Measurements from ENCODE around the gene EFEMP2.

Gene EFEMP2

GRCh38 chr11:65884716-65885092, 12.1 kb upstream of the EFEMP2 start:
- peak; percentile 84 for DNase-seq (ENCODE audit: low spot score)

GRCh38 chr11:65883786-65884715, 11.5 kb upstream of the EFEMP2 start:
- no peak for DNase-seq (ENCODE audit: low spot score)

DNA sequence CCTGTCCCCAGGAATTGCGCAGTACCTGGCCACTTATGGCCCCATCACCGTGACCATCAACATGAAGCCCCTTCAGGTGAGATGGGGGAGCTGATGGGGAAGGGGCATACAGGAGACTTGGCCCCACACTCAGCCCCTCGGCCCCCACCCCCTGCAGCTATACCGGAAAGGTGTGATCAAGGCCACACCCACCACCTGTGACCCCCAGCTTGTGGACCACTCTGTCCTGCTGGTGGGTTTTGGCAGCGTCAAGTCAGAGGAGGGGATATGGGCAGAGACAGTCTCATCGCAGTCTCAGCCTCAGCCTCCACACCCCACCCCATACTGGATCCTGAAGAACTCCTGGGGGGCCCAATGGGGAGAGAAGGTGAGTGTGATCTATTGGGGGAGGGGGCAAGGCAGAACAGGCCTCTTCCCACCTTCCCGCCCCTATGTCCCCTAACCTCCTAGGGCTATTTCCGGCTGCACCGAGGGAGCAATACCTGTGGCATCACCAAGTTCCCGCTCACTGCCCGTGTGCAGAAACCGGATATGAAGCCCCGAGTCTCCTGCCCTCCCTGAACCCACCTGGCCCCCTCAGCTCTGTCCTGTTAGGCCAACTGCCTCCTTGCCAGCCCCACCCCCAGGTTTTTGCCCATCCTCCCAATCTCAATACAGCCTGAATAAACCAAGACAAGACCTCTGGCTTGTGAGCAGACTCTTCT, 10.6 kb upstream of the EFEMP2 start:
- DNase-seq (ENCODE audit: low spot score) = no peak

DNA sequence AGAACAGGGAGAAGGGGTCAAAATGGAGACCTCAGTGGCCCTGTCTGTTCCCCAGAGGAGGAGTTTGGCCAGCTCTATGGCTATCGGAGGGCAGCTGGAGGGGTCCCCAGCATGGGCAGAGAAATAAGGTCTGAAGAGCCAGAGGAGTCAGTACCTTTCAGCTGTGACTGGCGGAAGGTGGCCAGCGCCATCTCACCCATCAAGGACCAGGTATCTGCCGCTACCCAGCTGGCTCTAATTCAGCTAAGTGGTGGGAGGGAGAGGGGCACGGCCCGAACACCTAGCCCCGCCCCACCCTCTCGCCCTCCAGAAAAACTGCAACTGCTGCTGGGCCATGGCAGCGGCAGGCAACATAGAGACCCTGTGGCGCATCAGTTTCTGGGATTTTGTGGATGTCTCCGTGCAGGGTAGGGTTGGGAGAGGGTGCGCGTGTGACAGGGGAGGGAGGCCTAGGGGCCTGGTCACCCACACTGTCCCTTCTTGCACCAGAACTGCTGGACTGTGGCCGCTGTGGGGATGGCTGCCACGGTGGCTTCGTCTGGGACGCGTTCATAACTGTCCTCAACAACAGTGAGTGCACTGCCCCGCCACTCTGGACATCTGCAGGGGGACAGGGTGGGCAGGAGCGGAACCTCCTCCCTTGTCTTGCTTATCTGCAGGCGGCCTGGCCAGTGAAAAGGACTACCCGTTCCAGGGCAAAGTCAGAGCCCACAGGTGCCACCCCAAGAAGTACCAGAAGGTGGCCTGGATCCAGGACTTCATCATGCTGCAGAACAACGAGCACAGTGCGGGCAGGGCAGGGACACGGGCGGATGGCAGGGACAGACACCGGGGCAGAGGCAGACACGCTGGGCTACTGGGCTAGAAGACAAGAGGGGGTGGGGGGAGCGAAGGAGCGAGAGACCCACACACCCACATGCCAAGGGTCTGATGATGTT, 9.8 kb upstream of the EFEMP2 start:
- no peak for DNase-seq (ENCODE audit: low spot score)

DNA sequence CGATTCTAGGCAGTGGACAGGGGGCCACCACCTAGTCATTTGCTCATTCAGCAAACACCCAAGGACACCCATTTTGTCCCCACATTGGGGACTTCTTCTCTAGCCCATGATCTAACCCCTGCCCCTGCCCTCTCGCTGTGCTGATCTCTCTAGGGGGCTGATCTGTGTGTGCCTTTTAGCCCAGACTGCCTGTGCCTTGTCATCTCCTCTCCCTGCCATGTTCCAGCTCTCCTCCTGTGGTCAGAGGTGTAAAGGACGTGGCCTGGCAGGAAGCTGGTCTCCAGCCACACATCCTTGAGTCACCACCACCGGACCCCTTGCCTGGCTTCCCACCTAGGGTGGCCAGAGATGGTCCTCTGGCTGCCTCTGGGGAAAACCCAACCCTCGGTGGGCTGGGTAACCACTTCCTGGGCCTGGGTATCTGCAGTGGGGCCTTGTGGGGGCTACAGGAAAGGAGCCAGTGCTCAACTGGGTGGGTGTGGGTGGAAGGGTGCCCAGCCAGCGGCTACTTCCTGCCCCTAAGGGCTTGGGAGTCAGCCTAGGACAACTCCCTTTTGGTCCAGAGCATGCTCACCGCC, 8.3 kb upstream of the EFEMP2 start:
- no peak for DNase-seq (ENCODE audit: low spot score)

DNA sequence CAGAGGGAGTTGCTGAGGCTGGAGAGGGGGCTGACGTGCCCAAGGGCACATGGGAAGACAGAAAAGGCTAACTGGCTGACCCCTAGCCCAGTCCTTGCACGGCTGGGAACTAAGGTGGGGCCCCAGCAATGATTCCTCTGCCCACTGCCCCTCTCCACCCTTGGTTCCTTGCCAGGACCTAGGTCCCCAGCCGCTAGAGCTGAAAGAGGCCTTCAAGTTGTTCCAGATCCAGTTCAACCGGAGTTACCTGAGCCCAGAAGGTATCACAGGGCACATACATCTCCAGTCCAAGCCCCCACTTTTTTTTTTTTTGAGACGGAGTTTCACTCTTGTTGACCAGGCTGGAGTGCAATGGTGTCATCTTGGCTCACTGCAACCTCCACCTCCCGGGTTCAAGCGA, 7.4 kb upstream of the EFEMP2 start:
- no peak for DNase-seq (ENCODE audit: low spot score)

GRCh38 chr11:65879617-65880016, 7.0 kb upstream of the EFEMP2 start, which contains the start of gene CTSW:
TSS of gene CTSW (plus strand) at chr11:65879837. CDS start at chr11:65879855, 18 bp downstream.
- no peak for DNase-seq (ENCODE audit: low spot score)

GRCh38 chr11:65873318-65874156, 937 bp upstream of the EFEMP2 start:
- DNase-seq (ENCODE audit: low spot score) = peak; percentile 92

GRCh38 chr11:65871811-65872548, 620 bp downstream of the EFEMP2 start:
- DNase-seq (ENCODE audit: low spot score) = no peak

DNA sequence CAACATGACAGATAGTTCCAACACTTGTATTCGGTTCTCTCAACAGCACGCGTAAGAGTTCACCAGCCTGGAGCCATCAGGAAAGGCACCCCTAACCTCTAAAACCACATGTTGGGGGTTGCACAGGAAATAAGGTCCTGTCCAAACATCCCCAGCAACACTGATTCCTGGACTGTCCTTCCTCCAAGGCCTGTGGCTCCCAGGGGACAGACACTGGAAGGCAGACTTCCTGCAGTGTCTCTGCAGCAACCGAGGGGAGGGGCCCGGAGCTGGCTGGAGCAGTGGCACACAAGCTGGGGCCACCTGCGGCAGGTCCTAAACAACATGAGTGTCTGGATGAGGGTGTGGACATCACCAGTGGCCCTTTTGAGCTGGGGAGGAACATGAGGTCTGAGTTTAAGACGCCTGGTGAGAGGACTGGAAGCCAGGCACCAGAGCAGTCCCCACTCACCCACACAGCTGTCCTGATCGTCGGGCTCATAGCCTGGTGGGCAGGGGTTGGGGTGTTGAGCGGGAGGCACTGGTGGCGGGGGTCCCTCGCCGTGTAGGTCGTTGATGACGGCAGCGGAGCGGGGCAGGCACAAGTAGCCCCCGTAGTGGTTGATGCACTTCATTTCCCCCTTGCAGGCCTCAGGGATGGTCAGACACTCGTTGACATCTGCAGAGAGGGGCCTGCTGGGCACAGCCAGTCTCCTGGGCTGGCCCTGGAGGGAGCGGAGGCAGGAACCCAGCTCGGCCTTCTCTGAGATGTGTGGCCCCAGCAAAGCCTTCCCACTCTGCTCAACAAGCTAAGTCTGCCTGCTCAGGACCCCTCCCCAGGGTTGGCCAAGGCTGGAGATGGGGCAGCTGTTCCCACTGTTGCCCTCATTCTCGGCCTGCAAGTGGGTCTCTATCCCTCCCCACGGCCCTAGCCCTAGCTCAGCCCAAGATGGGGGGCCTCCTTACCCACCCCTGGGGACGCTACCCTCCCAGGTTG, 1.6 kb downstream of the EFEMP2 start:
- no peak for DNase-seq (ENCODE audit: low spot score)

DNA sequence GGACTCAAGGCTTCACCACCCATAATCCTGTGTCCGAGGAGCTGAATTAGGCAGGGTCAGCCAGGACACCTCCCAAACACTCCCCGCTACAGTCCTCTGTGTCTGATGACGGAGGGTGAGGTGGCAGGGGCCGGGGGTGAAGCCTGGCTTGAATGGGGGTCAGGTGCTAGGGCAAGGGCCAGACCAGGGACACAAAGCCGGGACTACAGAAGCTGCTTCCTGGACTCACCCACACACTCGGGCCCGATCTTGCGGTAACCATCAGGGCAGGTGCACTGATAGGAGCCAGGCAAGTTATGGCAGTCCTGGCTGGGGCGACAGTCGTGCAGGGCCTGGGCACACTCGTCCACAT, 2.3 kb downstream of the EFEMP2 start:
- DNase-seq (ENCODE audit: low spot score) = no peak

GRCh38 chr11:65869643-65870306, 2.8 kb downstream of the EFEMP2 start:
- DNase-seq (ENCODE audit: low spot score) = no peak

GRCh38 chr11:65868907-65869306, 3.7 kb downstream of the EFEMP2 start:
- DNase-seq (ENCODE audit: low spot score) = no peak

DNA sequence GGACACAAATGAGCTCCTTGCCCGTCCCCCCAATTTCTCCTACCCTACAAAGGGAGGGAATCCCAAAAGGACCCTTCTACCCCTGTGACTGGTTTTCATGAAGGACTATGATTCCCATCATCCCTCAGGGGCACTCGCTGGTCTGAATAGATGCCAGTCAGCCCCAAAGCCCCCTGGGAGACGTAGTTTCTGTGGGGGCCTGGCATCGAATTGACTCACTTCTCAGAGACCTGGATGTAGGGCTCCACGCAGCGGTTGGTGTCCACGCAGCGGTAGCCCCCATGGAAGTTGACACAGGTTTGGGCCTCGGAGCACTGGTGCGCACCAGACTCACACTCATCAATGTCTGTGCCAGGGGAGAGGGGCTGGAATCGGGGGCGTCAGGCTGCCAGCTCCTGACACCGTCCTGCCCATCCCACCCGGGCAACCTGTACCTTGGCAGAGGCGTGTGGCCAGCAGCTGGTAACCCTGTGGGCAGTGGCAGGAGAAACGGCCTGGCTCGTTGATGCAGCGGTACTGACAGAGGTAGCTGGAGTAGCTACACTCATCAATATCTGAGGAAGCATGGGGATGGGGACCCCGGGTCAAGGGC, 4.4 kb downstream of the EFEMP2 start:
- DNase-seq (ENCODE audit: low spot score) = no peak

- DNase-seq (ENCODE audit: low spot score) = no peak
These were observed 5.1 kb downstream of the EFEMP2 start for GRCh38 chr11:65867284-65868071.

GRCh38 chr11:65866509-65867283, 5.9 kb downstream of the EFEMP2 start:
- no peak for DNase-seq (ENCODE audit: low spot score)

Measured in COLO829 (cell line).